HCT116 (cell line): ENCODE data around the gene PLEKHA8.

Experiments used
- CTCF ChIP-seq, 3 experiments: fragments of 200-600 bp in 1 of 3; sonication (generic) in 1 of 3; IDR thresholded peaks in 2 of 3; conservative IDR thresholded peaks in 1 of 3; 2 replicates each; pipeline ENCODE4 v1.5.1; 2012 to 2017; ENCODE audit warnings: low read depth in 2 of 3, low read length in 2 of 3, antibody characterized with exemption in 1 of 3, borderline replicate concordance in 1 of 3, control low read depth in 1 of 3, mild to moderate bottlenecking in 1 of 3, mixed read lengths in 1 of 3, mixed run types in 1 of 3, moderate library complexity in 1 of 3; ENCODE audit not compliant: insufficient read depth in 1 of 3
- POLR2A ChIP-seq: IDR thresholded peaks from 2 replicates; pipeline ENCODE4 v1.7.0; 2011; ENCODE audit warnings: borderline replicate concordance; ENCODE audit not compliant: insufficient read depth, insufficient read length; ENCODE audit errors: extremely low read depth
- REST ChIP-seq: IDR thresholded peaks from 2 replicates; pipeline ENCODE4 v1.6.1; 2012; ENCODE audit warnings: low read depth
- SIN3A ChIP-seq: IDR thresholded peaks from 2 replicates; pipeline ENCODE4 v1.6.1; 2012; ENCODE audit warnings: low read depth
- YY1 ChIP-seq: IDR thresholded peaks from 2 replicates; pipeline ENCODE4 v1.6.1; 2011; ENCODE audit warnings: low read length, low read depth, moderate library complexity, mild to moderate bottlenecking; ENCODE audit not compliant: insufficient replicate concordance; ENCODE audit errors: extremely low read depth
- ZBTB33 ChIP-seq: IDR thresholded peaks from 2 replicates; pipeline ENCODE4 v1.6.1; 2011; ENCODE audit warnings: mild to moderate bottlenecking, low read length, moderate library complexity; ENCODE audit not compliant: insufficient replicate concordance; ENCODE audit errors: extremely low read depth

GRCh38 chr7:30168835-30169573 lies 140.8 kb downstream of the PLEKHA8 start:
- TF ChIP-seq REST (no peak), CTCF (IDR thresholded peaks at IDR 0.05 in 2 of 3, conservative IDR thresholded peaks at IDR 0.05 in 1 of 3; ENCODE audit: borderline replicate concordance in 1 of 3, insufficient read depth in 1 of 3, low read depth in 2 of 3, low read length in 2 of 3) (no peak), ZBTB33 (no peak), SIN3A (no peak), YY1 (no peak), POLR2A (no peak)
